DOHH2 (cell line): Measurements from ENCODE around the gene RAB10.
"Not testable (repeated sequence)": the region's sequence is repeated elsewhere in the genome, so short reads cannot be mapped to it uniquely, and the experiment has no call there.

ENCODE experiments used
- CTCF ChIP-seq: fragments of 200-600 bp; sonication (generic); IDR thresholded peaks from one replicate; pipeline ENCODE4 v1.5.1; 2014; ENCODE audit warnings: antibody characterized with exemption, mild to moderate bottlenecking, low read depth, low read length; ENCODE audit not compliant: poor library complexity, severe bottlenecking
- EZH2phosphoT487 ChIP-seq: fragments of 200-600 bp; sonication (generic); IDR thresholded peaks from 2 replicates; pipeline ENCODE4 v1.6.1; 2017; ENCODE audit warnings: borderline replicate concordance, mild to moderate bottlenecking, antibody characterized with exemption, low read length, moderate library complexity, mixed read lengths

GRCh38 chr2:26080925-26081324, 47.0 kb downstream of the RAB10 start:
- TF ChIP-seq CTCF, EZH2phosphoT487: not testable (repeated sequence)
